ENCODE data around the gene MYEF2. TPM values are rescaled to one million over a fixed set of nuclear protein-coding genes. Genes with fewer than 3 reads are reported as not detected.
A peak's percentile ranks its signal among the peaks of the same experiment; 100 is the strongest.

Gene MYEF2
- total and polyA plus RNA-seq, 10 of the 15 experiments (the other 5 are each of a cell fraction or from before 2014, with no cell fraction given): 9.2 to 47.0 (median 19.9) TPM

DNA sequence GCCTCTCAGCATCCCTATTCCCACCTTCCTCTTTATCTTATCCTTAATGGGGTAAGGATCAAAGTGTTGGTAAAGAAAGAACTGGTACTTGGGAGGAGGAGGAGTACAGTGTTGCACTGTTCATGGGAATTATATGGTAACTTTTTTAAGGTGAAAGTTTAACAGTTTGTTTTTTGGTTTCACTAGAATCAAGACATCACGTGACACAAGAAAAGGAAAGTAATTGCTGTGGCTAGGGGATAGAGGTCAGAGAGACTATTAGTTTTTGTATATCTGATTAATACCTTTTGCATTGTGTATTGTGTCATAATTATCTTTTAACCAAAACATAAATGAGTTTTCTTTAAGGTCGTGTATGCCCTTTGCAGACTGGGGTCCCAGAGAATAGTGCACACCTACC, 80.8 kb downstream of the MYEF2 start:
- no peaks in the 10 kb centered on the region; the same call in 2 of the 3 replicates for H3K9me3 ChIP-seq (replicated peaks; ENCODE audit: control insufficient read depth, insufficient read depth, low read length)
- RAD21 ChIA-PET (ENCODE audit: unreplicated experiment): interaction anchor here (0.6 to 1.0 kb wide), 2 partner anchors 98 to 1795 kb away, joined by 3 read pairs; no protein-coding TSS in a partner anchor
- intact Hi-C loops (cut with micrococcal nuclease; ENCODE audit: unreplicated experiment) (no loop called here), in situ Hi-C loops (cut with MboI) (no loop called here)
- H3K9ac ChIP-seq (ENCODE audit: control insufficient read depth, insufficient read depth, low read length): no peak overlapping the region
- POLR2A ChIA-PET: no interaction called here
- H3K27me3 ChIP-seq (replicated peaks in 1 of 2; ENCODE audit: control insufficient read depth in 2 of 2, insufficient read depth in 2 of 2, low read length in 1 of 2): no peaks in the 10 kb centered on the region
- SMC1A ChIA-PET (ENCODE audit: uncharacterized antibody, unreplicated experiment): interaction anchor here (0.7 kb wide), 1 partner anchor 100 kb away, joined by 3 read pairs; no protein-coding TSS in a partner anchor
- ATAC-seq (no peak), DNase-seq (ENCODE audit: low read depth, low spot score) (no peak), FAIRE-seq (no peak)
- no peak overlapping the region for H2AFZ ChIP-seq (ENCODE audit: control insufficient read depth, low read depth, low read length)
- TF ChIP-seq RAD51 (IDR thresholded peaks at IDR 0.05) (peak; percentile 85), ZNF622 (IDR thresholded peaks at IDR 0.05) (no peak), ZNF24 (IDR thresholded peaks at IDR 0.05) (no peak)
- 15% methylated on average over 2 of the region's 2 CpGs for WGBS (ENCODE audit: insufficient coverage, insufficient replicate concordance, low lambda C conversion rate, missing lambda C conversion rate)
- CTCF ChIA-PET: interaction anchor here (0.5 kb wide), 1 partner anchor 337 kb away, joined by 3 read pairs; no protein-coding TSS in a partner anchor
- H3K4me1 ChIP-seq (ENCODE audit: control insufficient read depth, insufficient read depth, low read length): no peaks in the 10 kb centered on the region
- no peaks in the 10 kb centered on the region for H3K36me3 ChIP-seq (ENCODE audit: control insufficient read depth in 2 of 2, insufficient read depth in 2 of 2, low read length in 1 of 2)
- H4K20me1 ChIP-seq (ENCODE audit: control insufficient read depth, insufficient read depth): no peaks in the 10 kb centered on the region
- H3K79me2 ChIP-seq (ENCODE audit: control insufficient read depth, insufficient read depth, low read length): no peaks in the 10 kb centered on the region
- H3K27ac ChIP-seq (ENCODE audit: control insufficient read depth, insufficient read depth): no peak overlapping the region
- no TSS peak for BruUV-seq (replicated peaks)
- no peak overlapping the region for H3K4me3 ChIP-seq
- no peak overlapping the region for H3K4me2 ChIP-seq (ENCODE audit: control insufficient read depth, insufficient read depth)

DNA sequence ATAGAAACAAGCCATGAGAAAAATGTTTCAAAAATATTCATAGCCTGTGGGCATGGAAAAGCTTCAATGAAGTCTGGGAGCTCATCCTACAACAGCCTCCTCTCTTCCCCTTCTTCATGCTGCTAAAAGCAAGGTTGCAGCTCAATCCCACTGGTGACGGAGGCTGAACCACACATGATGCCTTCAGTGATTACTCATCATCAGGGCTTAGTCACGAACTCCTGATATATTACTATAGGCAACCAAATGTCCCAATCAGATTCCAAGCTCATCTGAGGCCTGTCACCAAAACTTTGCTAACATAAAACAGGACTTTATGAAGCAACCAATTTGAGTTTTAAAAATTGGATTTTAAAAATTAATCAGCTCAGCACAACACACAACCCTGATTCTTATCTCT, 81.3 kb downstream of the MYEF2 start:
- FAIRE-seq: no peak
- intact Hi-C loops (cut with micrococcal nuclease; ENCODE audit: unreplicated experiment): no loop called here
- CTCF ChIA-PET: interaction anchor here (0.5 kb wide), 1 partner anchor 336 kb away, joined by 3 read pairs; no protein-coding TSS in a partner anchor
- TF ChIP-seq CREM (IDR thresholded peaks at IDR 0.05; ENCODE audit: low read depth) (no peak), ZNF207 (IDR thresholded peaks at IDR 0.05; ENCODE audit: borderline replicate concordance) (no peak), ASH2L (IDR thresholded peaks at IDR 0.05; ENCODE audit: borderline replicate concordance, low read depth) (no peak), KDM1A (IDR thresholded peaks at IDR 0.05; ENCODE audit: borderline replicate concordance) (no peak), NFYB (IDR thresholded peaks at IDR 0.05; ENCODE audit: insufficient read depth, low read depth, low read length) (no peak), SPI1 (IDR thresholded peaks at IDR 0.05; ENCODE audit: borderline replicate concordance, insufficient read depth, low read depth, low read length) (no peak), MTA2 (IDR thresholded peaks at IDR 0.05; ENCODE audit: low read depth) (no peak), SMARCA5 (IDR thresholded peaks at IDR 0.05) (no peak), EGR1 (IDR thresholded peaks at IDR 0.05; ENCODE audit: borderline replicate concordance in 1 of 2, low read depth in 2 of 2, low read length in 2 of 2) (no peak), RELA (IDR thresholded peaks at IDR 0.05; ENCODE audit: borderline replicate concordance, partially characterized antibody) (no peak)
- TF ChIP-seq, protein P1, sequence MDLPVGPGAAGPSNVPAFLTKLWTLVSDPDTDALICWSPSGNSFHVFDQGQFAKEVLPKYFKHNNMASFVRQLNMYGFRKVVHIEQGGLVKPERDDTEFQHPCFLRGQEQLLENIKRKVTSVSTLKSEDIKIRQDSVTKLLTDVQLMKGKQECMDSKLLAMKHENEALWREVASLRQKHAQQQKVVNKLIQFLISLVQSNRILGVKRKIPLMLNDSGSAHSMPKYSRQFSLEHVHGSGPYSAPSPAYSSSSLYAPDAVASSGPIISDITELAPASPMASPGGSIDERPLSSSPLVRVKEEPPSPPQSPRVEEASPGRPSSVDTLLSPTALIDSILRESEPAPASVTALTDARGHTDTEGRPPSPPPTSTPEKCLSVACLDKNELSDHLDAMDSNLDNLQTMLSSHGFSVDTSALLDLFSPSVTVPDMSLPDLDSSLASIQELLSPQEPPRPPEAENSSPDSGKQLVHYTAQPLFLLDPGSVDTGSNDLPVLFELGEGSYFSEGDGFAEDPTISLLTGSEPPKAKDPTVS (IDR thresholded peaks at IDR 0.05; ENCODE audit: low read depth, low read length): no peak

More for the DNA sequence above, 81.3 kb downstream of the MYEF2 start:
- ATAC-seq: peak; percentile 46; the same call in 2 of the 3 replicates
- ChIA-PET RAD21 (ENCODE audit: unreplicated experiment) (interaction anchor here (0.6 to 1.0 kb wide), 2 partner anchors 97 to 1794 kb away, joined by 3 read pairs; no protein-coding TSS in a partner anchor), POLR2A (no interaction called here), SMC1A (ENCODE audit: uncharacterized antibody, unreplicated experiment) (interaction anchor here (0.7 kb wide), 1 partner anchor 99 kb away, joined by 3 read pairs; no protein-coding TSS in a partner anchor)
- H3K4me2 ChIP-seq (ENCODE audit: control insufficient read depth, insufficient read depth): no peak overlapping the region
- WGBS (ENCODE audit: insufficient coverage, insufficient replicate concordance, low lambda C conversion rate, missing lambda C conversion rate): 17% methylated on average over 2 of the region's 2 CpGs
- no peaks in the 10 kb centered on the region; the same call in 2 of the 3 replicates for H3K9me3 ChIP-seq (replicated peaks; ENCODE audit: control insufficient read depth, insufficient read depth, low read length)
- DNase-seq (ENCODE audit: low read depth, low spot score): no peak
- H4K20me1 ChIP-seq (ENCODE audit: control insufficient read depth, insufficient read depth): no peaks in the 10 kb centered on the region
- H2AFZ ChIP-seq (ENCODE audit: control insufficient read depth, low read depth, low read length): no peak overlapping the region
- H3K9ac ChIP-seq (ENCODE audit: control insufficient read depth, insufficient read depth, low read length): no peak overlapping the region
- BruUV-seq (replicated peaks): no TSS peak
- no peaks in the 10 kb centered on the region for H3K27me3 ChIP-seq (replicated peaks in 1 of 2; ENCODE audit: control insufficient read depth in 2 of 2, insufficient read depth in 2 of 2, low read length in 1 of 2)
- H3K36me3 ChIP-seq (ENCODE audit: control insufficient read depth in 2 of 2, insufficient read depth in 2 of 2, low read length in 1 of 2): no peaks in the 10 kb centered on the region
- in situ Hi-C loops (cut with MboI): no loop called here
- H3K4me3 ChIP-seq: no peak overlapping the region
- H3K4me1 ChIP-seq (ENCODE audit: control insufficient read depth, insufficient read depth, low read length): no peaks in the 10 kb centered on the region
- no peak overlapping the region for H3K27ac ChIP-seq (ENCODE audit: control insufficient read depth, insufficient read depth)
- no peaks in the 10 kb centered on the region for H3K79me2 ChIP-seq (ENCODE audit: control insufficient read depth, insufficient read depth, low read length)
